HG02763 (cell line): Measurements from ENCODE around the gene COL18A1.

ENCODE experiments used
- ATAC-seq: cut with Tn5 transposase; IDR thresholded peaks from one replicate; pipeline ENCODE4 v1.9.1; 2021; ENCODE audit warnings: mild to moderate bottlenecking, moderate library complexity; ENCODE audit not compliant: unreplicated experiment

The COL18A1 gene

GRCh38 chr21:45381865-45382696 lies 22.9 kb upstream of the COL18A1 start:
- no peak for ATAC-seq

GRCh38 chr21:45382697-45382997 lies 22.3 kb upstream of the COL18A1 start:
- ATAC-seq: no peak

- no peak for ATAC-seq
Observed at GRCh38 chr21:45383111-45383614, 21.8 kb upstream of the COL18A1 start.

- ATAC-seq: no peak
Observed at GRCh38 chr21:45383615-45384201, 21.3 kb upstream of the COL18A1 start.

- ATAC-seq: no peak
Observed at GRCh38 chr21:45384656-45385548, 20.1 kb upstream of the COL18A1 start.

- ATAC-seq: no peak
Observed at GRCh38 chr21:45385549-45386050, 19.4 kb upstream of the COL18A1 start.

- no peak for ATAC-seq
Observed at GRCh38 chr21:45386336-45386727, 18.6 kb upstream of the COL18A1 start.

- no peak for ATAC-seq
Observed at GRCh38 chr21:45386728-45387371, 18.1 kb upstream of the COL18A1 start.

GRCh38 chr21:45387506-45387905 lies 17.5 kb upstream of the COL18A1 start:
- no peak for ATAC-seq

DNA sequence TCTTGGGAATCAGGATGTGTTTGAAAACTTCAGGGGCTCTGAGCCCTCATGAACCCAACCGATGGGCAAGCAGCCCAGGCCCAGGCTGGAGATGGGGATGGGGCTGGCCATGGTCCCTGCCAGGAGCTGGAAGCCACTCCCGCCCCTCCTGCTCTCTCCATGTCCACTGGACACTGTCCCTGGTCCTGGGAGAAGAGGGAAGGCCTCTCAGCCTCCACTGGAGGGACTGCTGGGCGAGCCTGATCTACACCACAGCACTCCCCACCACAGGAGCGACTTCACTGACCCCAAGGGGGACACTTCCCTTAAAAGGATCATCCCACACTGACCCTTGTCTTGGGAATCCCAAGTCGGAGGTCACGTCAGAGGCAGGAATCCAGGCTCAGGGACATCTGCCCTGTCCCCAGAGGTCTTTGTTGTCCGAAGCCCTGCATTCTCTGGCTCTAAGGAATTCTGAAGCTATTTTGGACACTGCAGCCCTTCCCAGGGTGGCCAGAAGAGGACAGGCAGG lies 16.9 kb upstream of the COL18A1 start:
- ATAC-seq: no peak

DNA sequence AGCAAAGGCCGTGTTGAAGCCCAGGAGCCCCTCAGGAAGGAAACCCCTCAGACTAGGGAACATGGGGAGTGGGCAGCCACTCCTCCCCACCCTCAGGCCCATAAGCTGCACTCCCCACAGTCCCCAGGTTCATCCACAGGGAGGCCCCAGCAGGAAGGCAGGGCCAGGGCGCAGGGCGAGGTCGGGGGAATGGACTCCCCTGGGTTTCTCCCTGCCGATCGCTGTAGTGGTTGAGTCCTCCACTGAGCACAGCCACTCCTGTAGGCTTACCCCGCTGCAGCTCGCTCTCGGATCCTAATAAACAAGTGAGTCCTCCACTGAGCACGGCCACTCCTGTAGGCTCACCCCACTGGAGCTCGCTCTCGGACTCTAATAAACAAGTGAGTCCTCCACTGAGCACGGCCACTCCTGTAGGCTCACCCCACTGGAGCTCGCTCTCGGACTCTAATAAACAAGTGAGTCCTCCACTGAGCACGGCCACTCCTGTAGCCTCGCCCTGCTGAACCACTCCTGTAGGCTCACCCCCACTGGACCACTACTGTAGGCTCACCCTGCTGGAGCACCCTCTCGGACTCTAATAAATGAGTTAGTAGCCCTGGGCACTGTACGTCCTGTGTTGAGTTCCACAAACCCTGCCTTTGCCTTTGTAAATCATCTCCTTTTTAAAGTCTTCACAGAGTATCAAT lies 16.2 kb upstream of the COL18A1 start:
- no peak for ATAC-seq

DNA sequence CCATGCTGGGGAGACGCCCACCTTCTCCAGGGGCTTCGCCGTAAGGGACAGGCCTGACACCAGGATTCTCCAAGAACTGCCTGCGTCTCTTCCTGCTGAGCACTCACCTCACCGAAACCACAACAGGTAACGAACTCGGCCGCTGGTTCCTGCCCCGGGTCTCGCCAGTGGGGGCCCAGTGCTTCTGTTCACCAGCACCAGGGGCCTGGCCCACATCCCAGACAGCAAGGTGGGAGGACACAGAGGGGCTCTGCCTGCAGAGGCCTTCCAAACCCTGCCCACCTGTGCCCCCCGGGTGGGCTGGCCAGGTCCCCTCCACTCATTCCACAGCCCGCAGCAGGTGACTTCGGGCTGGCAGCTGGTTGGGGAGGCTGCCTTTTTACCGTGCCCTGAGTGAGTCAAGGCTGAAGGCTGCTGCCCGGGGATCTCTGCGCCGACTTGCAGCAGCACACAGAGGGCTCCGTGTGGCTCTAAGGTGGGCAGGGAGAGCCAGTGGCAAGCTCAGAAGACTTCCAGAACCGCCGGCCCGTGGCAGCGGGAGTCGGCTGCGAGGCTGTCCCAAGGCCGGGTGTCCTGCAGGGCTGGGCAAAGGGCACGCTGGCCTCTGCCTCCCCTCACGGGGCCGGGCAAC lies 14.7 kb upstream of the COL18A1 start:
- no peak for ATAC-seq

DNA sequence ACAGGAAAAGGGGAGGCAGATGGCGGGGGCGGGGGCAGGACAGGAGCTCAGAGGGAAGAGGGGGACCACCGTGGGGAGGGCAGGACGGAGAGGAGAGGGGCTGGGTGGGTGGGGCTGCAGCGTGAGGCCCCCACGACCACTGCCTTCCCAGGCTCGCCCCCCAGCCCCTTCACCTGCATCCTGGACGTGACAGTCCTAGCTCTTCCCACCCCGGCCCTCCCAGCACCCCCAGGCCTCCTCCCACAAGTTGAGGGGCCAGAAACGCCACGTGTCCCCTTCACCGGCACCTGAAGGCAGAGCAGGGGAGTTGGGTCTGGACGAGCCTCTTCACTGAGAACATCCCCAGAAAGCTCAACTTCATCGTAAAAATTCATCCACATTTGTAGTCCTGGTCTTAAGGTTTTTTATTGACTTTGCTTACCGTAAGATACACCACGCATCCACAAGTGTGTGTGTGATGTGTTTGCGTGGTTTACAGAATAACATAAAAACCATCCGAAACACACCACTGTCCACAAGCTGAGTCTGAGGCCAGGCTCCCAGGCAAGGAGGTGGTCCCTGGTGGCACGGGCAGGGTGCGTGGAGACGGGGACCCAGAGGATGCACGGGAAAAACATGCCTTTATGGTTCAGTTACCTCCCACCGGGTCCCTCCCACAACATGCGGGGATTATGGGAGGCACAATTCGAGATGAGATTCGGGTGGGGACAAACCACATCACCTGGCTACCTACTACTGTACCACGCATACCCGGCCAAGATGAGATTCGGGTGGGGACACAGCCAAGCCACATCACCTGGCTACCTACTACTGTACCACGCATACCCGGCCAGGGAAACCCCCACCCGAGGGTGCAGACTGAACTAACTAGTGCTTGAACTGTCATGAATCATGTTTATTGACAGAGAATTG lies 13.9 kb upstream of the COL18A1 start:
- ATAC-seq: no peak

- ATAC-seq: no peak
Observed at GRCh38 chr21:45391743-45392572, 13.0 kb upstream of the COL18A1 start.

DNA sequence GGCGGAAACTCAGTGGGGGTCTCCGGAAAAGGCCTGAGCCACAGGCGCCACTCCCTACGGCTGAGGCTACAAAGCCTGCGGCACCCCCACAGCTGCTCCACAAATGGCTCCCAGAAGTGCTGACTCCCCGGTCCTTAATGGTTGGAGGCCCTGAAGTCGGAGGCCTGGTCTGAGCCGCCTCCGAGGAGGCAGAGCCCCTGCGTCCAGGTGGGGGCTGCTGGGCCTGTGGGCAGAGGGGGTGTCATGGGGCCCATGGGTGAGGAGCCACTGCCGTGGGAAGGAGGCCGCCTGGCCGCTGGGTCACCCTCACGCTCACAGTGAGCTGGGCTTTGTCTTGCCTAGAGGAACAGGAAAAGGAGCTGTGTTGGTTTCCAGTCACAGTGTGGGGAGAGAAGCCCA lies 12.4 kb upstream of the COL18A1 start:
- no peak for ATAC-seq

DNA sequence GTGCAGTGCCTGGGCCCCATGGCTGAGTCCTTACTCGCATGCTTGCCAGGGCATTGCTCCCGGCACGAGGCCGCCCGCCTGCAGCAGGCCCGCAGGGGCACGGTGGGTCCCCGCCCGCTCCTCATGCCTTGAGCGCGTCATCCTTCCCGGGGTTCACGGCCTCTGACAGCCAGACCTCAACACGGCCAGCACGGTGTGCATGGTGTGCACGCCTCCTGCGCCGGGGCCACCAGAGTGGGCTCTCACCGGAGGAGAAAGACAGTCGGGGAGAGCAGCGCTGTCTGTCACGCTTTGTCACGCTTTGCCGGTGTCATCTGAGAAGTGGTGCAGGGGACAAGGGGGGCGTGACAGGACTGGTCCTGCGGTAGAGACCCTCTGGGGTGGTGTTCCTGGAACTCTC lies 11.9 kb upstream of the COL18A1 start:
- ATAC-seq: no peak

- ATAC-seq: no peak
Observed at GRCh38 chr21:45393833-45394638, 10.9 kb upstream of the COL18A1 start.
